Lower lobe of right lung (tissue), 2 donors: ENCODE measurements around the gene IFNL3. TPM values are rescaled to one million over a fixed set of nuclear protein-coding genes. Genes with fewer than 3 reads are reported as not detected.
A peak's percentile ranks its signal among the peaks of the same experiment; 100 is the strongest.

Experiments used
- ATAC-seq, 2 donors: fragments of 200-7000 bp; cut with Tn5 transposase; one replicate each; pipeline ENCODE4 v1.9.1; 2020 to 2022; ENCODE audit warnings: mild to moderate bottlenecking in 2 of 2, moderate library complexity in 2 of 2
- DNase-seq: peaks from one replicate; pipeline ENCODE4 v3.0.0-alpha.2; 2020
- H3K27ac ChIP-seq: fragments of 200-600 bp; one replicate; pipeline ENCODE4 v1.8.0; 2022
- H3K27me3 ChIP-seq: fragments of 200-600 bp; one replicate; pipeline ENCODE4 v1.8.0; 2022; ENCODE audit warnings: low read depth
- H3K36me3 ChIP-seq: fragments of 200-600 bp; one replicate; pipeline ENCODE4 v1.8.0; 2022; ENCODE audit warnings: mild to moderate bottlenecking
- H3K4me1 ChIP-seq: fragments of 200-600 bp; one replicate; pipeline ENCODE4 v1.8.0; 2022
- H3K4me3 ChIP-seq: fragments of 200-600 bp; one replicate; pipeline ENCODE4 v1.8.0; 2022; ENCODE audit warnings: mild to moderate bottlenecking
- H3K9me3 ChIP-seq: fragments of 200-600 bp; one replicate; pipeline ENCODE4 v1.8.0; 2022
- intact Hi-C: fragments of 100-400 bp; cut with DNase I; formaldehyde crosslinking; loops from one replicate; pipeline ENCODE4 v1.11.0; 2022
- total RNA-seq: library from RNA; stranded (reverse); fragmentation: NEBNext Ultra II Directional; extraction: Animal tissue kit (Norgen Biotek cat#: 25700); gene quantifications from one replicate; pipeline ENCODE4 v1.2.1, GENCODE V29; 2021
- TF ChIP-seq, protein P1 (sequence below): fragments of 200-600 bp; IDR thresholded peaks from one replicate; pipeline ENCODE4 v1.8.0; 2022; ENCODE audit warnings: antibody characterized with exemption, mild to moderate bottlenecking
- donor health status: DM: no; HTN: yes; CAD: no; lungs with severe emphysema.

IFNL3 gene
- total RNA-seq, 1 donor from 2014 or later = not detected

DNA sequence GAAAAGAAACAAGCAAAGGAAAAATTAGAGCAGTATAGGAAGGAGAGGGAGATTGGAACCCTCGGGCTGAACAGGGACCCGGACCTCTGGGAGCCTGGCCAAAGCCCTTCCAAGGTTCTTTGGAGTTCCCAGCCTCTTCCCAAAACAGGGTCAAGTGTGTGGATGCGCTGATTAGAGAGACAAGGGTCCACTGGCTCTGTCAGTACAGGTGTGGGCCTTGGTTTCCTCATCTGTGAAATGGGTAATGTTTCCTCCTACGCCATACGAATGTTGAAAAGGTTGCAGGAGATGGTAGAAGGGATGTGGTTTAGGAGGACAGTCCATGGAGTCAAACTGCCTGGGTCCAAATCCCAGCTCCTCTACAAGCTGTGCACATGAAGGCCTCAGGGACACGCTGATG lies 38.7 kb downstream of the IFNL3 start:
- H3K27me3 ChIP-seq = peaks cover 28% of the 10 kb centered on the region
- DNase-seq (no peak), ATAC-seq (no peak)
- no peaks in the 10 kb centered on the region for H3K36me3 ChIP-seq
- H3K9me3 ChIP-seq = no peaks in the 10 kb centered on the region
- no peak overlapping the region for H3K4me3 ChIP-seq
- TF ChIP-seq, protein P1, sequence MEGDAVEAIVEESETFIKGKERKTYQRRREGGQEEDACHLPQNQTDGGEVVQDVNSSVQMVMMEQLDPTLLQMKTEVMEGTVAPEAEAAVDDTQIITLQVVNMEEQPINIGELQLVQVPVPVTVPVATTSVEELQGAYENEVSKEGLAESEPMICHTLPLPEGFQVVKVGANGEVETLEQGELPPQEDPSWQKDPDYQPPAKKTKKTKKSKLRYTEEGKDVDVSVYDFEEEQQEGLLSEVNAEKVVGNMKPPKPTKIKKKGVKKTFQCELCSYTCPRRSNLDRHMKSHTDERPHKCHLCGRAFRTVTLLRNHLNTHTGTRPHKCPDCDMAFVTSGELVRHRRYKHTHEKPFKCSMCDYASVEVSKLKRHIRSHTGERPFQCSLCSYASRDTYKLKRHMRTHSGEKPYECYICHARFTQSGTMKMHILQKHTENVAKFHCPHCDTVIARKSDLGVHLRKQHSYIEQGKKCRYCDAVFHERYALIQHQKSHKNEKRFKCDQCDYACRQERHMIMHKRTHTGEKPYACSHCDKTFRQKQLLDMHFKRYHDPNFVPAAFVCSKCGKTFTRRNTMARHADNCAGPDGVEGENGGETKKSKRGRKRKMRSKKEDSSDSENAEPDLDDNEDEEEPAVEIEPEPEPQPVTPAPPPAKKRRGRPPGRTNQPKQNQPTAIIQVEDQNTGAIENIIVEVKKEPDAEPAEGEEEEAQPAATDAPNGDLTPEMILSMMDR = no peak
- peaks cover 4% of the 10 kb centered on the region for H3K4me1 ChIP-seq
- no peak overlapping the region for H3K27ac ChIP-seq
- intact Hi-C loops = no loop called here

DNA sequence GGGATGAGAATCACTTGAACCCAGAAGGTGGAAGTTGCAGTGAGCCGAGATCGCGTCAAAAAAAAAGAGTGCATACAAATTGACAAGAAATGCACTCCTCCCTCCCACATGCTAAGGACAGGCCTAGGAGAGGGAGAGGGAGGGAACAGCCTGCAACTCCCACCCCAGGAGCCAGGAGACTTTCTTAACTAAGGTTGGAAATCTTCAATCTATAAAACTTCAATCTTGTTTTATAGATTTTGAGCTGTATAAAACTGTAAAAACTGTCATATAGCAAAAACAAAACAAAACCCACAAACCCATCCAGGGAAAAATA lies 39.4 kb downstream of the IFNL3 start:
- Histone ChIP-seq H3K27me3 (peaks cover 34% of the 10 kb centered on the region), H3K27ac (no peak overlapping the region), H3K4me3 (no peak overlapping the region), H3K36me3 (no peaks in the 10 kb centered on the region), H3K4me1 (peaks cover 4% of the 10 kb centered on the region), H3K9me3 (no peaks in the 10 kb centered on the region)
- TF ChIP-seq, protein P1 = no peak
- ATAC-seq (no peak), DNase-seq (no peak)
- intact Hi-C loops = no loop called here

DNA sequence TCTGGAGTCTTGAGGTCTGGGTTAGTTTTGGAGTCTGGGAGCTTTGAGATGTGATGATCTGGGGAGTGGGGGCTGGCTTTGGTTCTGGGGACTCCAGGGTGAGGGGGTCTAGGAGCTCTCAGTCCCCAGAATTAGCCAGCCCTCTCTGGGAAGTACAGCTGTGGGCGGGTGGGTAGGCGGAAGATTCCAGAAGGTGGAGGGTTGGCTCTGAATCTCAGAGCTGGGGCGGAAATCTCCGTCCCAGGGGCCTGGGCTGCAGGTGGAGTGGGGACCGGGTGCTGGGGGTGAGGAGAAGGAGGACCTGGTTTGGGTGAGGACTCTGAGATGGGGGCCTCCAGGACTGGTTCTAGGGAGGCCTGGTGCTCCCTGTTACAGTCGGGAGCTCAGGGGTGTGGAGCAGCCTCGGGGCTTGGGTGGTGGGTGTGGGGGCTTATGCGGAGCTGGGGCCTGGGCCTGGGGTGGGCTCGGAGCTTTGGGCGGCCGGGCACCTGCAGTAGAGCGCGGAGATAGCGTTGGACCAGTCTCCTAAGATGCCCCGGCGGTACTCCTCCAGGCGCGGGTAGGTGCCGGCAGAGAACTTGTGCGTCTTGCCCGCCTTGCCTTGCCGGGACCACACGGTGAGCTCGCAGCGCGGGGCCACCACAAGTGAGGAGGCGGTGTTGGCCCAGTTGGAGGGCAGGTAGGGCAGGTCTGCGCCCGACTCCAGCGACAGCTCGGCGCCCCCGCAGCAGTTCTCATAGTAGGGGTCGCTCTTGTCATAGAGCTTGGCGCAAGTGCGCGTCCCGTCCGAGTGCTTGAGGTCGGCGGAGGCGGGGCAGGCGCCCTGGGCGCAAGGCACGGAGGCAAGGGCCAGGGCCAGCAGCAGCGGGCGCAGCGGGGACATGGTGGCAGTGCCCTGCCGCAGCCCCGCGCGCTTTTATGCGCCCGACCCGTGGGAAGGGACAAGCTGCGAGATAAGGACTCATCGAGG lies 41.1 kb downstream of the IFNL3 start, which contains the start of gene SYCN:
TSS of gene SYCN (minus strand) at position 892 of the 970 bp plus-strand sequence. CDS start at position 883, 9 bp downstream.
- H3K36me3 ChIP-seq = no peaks in the 10 kb centered on the region
- no peak within 1 kb of the TSS for H3K27ac ChIP-seq
- H3K27me3 ChIP-seq = peaks cover 42% of the 10 kb centered on the region
- TF ChIP-seq, protein P1 = no peak
- no peaks in the 10 kb centered on the region for H3K9me3 ChIP-seq
- intact Hi-C loops = no loop called here
- peaks cover 4% of the 10 kb centered on the region for H3K4me1 ChIP-seq
- DNase-seq = no peak
- peak; percentile 22 to 45 for ATAC-seq
- no peak within 1 kb of the TSS for H3K4me3 ChIP-seq

DNA sequence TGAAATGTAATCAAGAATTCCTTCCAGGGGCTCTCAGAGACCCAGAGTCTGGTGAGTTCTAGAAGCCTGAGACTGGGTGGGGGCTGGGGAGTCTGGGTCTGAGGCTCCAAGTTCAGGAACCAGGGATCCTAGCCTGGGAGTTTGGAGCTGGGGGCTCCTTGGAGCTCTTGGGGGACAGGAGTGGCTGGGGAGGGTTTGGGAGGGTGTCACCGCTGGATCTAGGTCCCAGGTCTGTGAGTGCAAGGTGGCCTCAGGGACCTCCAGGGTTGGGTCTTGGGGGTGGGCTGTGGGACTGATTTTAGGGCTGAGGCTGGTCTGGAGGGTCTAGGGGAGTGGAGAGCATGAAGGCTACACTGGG lies 41.8 kb downstream of the IFNL3 start:
- Histone ChIP-seq H3K27me3 (peaks cover 48% of the 10 kb centered on the region), H3K27ac (no peak overlapping the region), H3K36me3 (no peaks in the 10 kb centered on the region), H3K9me3 (no peaks in the 10 kb centered on the region), H3K4me3 (no peak overlapping the region), H3K4me1 (peaks cover 4% of the 10 kb centered on the region)
- TF ChIP-seq, protein P1 = no peak
- DNase-seq (no peak), ATAC-seq (no peak)
- intact Hi-C loops = no loop called here

DNA sequence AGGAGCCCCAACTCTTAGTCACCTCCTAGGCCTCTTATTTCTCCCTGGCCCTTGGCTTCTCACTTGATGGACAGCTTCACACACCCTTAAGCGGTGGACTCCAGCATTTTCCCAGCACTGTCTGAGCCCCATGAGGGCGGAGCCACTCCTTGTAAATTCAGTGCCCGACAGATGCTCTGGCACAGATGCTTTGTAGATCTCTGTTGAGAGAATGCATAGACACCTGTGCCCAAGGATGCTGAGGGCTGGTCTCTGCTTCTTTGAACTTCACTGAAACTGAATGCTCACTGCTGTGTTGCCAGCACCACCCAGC lies 44.0 kb downstream of the IFNL3 start:
- Histone ChIP-seq H3K36me3 (no peaks in the 10 kb centered on the region), H3K27ac (no peak overlapping the region), H3K27me3 (peaks cover 71% of the 10 kb centered on the region), H3K4me3 (no peak overlapping the region), H3K9me3 (no peaks in the 10 kb centered on the region), H3K4me1 (peaks cover 11% of the 10 kb centered on the region)
- no peak for ATAC-seq
- TF ChIP-seq, protein P1 = no peak
- intact Hi-C loops = no loop called here
- DNase-seq = no peak
